SH-SY5Y (cell line): Measurements from ENCODE around the gene COBL.

Source experiments
- GATA2 ChIP-seq: IDR thresholded peaks from 2 replicates; pipeline ENCODE4 v1.6.1; 2011; ENCODE audit warnings: mild to moderate bottlenecking, low read depth, low read length
- GATA3 ChIP-seq: IDR thresholded peaks from 2 replicates; pipeline ENCODE4 v1.6.1; 2011; ENCODE audit warnings: low read depth, mild to moderate bottlenecking, low read length, moderate library complexity

- TF ChIP-seq GATA2 (no peak), GATA3 (no peak)
Observed at GRCh38 chr7:51275532-51275931, 41.1 kb downstream of the COBL start.
